Stimulated activated CD8-positive, alpha-beta memory T cell treated with anti-CD3 and anti-CD28 coated beads, Interleukin-12 subunit alpha, Interleukin-12 subunit beta, amount 100 ng/mL, for 1 hour (primary cell): Measurements from ENCODE around the gene SATB1.
"Not testable (repeated sequence)": the region's sequence is repeated elsewhere in the genome, so short reads cannot be mapped to it uniquely, and the experiment has no call there.

Source experiments
- DNase-seq: peaks from one replicate; pipeline ENCODE4 v3.0.0-alpha.2; 2020; ENCODE audit warnings: low read depth

The SATB1 gene

DNA sequence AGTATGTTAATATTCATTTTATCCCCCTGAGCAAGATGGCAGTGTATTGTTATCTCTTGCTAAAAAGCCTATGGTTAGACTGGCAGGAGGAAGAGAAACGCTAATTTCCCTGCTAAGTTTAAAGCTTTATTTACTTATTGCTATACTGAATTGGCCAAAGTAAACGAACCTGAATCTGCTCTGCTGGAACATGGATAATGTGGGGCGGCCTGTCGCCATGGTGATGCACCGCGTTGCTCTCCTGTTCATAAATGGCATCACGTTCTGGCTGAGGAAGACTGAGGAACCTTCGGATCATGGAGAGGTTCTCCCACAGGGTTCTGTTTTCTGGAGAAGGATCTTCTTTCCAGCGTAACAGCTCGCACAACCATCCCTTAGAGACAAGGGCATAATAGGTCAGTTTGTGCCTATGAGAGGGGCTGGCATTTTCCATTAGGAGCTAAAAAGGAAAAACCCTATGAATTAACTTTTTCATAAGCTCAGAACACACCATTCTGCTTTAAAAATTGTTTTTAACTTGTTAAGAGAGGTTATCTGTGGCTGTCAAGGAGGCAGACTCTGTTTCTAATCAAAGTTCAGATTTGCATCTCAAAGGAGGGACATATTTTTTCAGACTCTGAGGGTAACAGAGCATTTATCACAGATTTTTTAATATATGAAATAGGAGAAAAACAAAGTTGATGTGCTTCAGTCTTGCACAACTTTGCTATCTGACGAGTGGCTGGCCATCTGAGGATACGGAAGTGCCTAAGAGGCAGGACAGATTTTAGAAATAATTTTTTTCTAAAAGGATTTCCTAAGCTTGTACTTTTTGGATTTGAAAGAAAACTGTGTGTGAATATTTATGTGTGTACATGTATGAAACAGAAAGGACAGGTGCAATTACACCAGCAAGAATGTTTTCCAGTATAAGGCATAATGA, 73.1 kb downstream of the SATB1 start:
- DNase-seq, result no peak

DNA sequence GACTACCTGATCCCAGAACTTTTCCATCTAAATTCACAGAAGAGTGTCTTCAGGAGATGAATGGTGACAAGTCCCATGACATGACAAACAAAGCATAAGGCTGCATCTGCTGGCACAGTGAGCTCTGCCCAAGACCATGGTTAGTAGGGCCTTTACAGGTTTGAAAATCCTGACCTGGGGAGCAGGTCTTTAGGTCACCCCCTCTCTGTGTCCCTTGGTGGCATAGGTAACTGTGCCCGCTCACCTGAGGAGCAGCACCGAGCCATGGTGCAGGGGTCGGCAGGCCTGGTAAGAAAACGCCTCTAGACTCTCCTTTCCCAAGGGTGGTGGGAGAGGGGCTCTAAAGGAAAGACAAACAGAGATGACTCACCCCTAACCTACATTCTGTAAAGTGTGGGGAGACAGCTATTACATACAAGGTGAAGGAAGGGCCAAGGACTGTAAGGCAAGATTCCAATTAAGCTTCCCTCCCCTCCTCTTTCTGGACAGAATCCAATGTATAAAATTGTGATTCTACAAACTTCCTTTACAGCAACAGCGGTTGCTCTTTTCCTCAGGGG, 74.0 kb downstream of the SATB1 start:
- DNase-seq, result no peak

- no peak for DNase-seq
Measured at GRCh38 chr3:18349197-18349798, 75.8 kb downstream of the SATB1 start.

DNA sequence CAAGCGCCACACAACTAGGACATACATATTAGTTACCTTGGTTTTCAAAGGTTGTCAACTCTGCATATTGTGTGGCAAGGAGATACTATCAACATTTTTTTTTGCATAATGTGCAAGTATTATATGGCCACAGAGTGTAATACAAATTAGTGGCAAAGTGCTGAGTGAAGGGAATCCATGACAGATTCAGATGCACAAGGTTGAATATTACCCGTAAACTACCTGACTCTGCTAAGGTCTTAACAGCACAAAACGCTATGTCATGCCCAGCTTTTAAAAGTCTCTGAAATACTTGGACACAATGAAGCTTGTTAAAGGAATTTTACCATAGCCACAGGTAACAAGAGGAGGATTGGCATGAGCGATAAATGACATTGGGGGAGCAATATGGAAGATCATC, 79.0 kb downstream of the SATB1 start:
- DNase-seq, result no peak

DNA sequence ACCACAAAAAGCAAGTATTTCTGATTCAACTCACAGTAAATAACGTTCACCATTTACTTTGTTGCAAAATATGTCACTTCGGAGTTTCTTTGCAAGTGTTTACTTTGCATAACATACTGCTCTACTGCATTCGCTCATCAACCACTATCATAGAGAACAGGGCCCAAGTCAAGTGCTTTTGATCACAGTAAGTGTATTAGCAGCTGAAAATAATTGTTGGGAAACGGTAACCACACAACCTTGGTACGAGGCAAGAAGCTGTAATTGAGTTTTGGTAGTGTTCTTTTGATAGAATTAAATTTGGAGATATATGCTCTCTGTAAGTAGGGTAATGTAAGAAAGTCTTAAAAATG, 80.1 kb downstream of the SATB1 start:
- DNase-seq, result no peak

DNA sequence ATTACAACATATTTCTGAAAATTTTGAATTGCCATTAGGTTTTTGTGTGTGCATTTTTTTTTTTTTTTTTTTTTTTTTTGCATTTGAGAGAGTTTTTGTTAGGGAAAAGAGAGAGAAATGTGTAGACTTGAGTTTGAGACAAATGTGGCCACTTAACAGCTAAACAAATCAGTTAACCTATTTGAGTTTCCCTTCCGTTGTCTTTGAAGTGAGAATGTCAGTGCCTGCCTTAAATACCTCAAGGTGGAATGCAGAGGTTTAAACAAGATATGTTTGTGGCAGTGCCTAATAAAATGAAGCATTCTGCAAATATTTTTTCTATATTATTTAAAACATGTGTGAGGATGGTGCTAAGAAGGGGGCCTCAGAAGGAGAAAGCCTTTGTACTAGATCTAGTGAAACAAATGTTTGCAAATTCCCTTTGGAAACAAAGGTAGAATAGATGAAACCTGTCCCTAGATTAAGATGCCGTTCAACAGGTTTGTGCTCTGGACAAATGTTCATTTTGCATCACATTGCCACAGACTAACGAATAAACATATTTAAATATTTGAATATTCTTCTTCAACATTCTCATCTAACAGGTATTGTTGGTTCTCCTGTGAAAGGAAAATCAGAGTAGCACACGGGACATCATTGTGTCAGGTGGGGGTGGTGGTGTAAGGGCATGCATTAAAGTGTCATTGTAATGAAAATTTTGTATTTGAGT, 80.7 kb downstream of the SATB1 start:
- no peak for DNase-seq

GRCh38 chr3:18343809-18344208, 81.3 kb downstream of the SATB1 start:
- no peak for DNase-seq

- DNase-seq, result no peak
Measured at GRCh38 chr3:18338827-18339514, 86.2 kb downstream of the SATB1 start.

DNA sequence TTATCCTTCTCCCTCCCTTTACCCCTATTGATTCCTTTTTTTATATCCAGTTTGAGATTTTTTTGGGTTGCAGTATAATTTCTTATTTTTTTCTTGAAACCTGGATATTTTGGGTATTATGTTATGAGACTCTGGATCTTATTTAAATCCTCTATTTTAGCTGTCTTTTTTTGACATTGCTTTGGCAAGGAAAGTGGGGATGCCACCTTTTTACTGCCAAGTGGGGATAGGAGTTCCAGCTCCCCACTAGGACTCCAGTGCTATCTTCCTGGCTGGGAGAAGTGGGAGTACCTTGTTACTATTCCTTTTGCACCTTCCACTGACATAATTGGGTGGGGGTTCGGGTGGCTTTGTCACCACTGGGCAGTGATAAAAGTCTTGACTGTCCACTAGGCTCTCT, 87.9 kb downstream of the SATB1 start:
- no peak for DNase-seq

- no peak for DNase-seq
Measured at GRCh38 chr3:18334837-18335601, 90.1 kb downstream of the SATB1 start.

DNA sequence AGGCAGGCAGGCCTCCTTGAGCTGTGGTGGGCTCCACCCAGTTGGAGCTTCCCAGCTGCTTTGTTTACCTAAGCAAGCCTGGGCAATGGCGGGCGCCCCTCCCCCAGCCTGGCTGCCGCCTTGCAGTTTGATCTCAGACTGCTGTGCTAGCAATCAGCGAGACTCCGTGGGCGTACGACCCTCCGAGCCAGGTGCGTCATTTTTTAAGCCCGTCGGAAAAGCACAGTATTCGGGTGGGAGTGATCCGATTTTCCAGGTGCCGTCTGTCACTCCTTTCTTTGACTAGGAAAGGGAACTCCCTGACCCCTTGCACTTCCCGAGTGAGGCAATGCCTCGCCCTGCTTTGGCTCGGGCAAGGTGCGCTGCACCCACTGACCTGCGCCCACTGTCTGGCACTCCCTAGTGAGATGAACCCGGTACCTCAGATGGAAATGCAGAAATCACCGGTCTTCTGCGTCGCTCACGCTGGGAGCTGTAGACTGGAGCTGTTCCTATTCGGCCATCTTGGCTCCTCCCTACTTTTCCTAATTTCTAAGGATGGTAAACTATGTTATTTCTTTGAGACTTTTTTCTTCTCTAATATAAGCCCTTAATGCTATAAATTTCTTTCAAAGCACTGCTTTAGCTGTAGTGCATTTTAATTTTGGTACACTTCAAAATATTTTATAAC, 94.2 kb downstream of the SATB1 start:
- not testable (repeated sequence) for DNase-seq

DNA sequence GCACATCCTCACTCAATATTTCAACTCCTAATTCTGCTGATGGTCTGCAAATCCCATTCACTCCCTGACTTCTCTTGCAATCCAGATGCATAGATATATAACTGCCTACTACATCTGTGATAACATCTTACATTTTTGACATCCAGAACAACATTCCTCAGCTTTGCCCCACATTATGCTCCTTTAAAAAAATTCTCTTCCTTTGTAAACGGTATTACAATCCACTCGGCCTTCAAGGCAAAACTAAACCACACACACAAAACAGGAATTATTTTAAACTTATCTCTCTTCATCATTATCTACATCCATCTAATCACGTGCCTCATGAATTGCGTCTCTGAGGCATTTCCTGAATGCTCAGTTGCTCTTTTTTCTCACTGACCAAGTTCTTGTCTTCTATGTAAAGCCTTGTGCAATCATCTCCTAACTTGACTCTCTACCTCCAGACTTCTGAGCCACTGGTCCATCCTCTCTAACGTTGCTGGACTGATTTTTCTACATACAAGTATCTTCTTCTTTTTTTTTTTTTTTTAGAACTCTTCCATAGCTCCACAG, 117.0 kb downstream of the SATB1 start:
- DNase-seq, result no peak

DNA sequence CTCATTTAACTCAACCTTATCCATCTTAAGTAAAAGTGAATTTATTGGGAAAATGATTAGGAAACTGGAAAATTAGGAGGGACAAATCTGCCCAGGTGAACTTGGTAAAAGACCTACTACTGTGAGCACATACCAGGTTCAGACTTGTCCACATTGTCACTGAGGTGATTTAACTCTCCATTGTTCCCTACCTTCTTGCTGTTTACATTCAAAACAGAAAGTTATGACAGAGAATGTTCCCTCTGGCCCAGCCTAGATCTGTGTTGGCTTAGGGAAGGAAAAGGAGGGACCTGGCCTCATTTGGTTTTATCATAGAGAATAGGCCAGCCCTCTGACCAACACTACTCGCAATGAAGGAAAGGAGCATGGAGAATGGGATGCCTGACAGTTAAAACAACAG, 117.6 kb downstream of the SATB1 start:
- no peak for DNase-seq

GRCh38 chr3:18302517-18302916, 122.6 kb downstream of the SATB1 start:
- no peak for DNase-seq

DNA sequence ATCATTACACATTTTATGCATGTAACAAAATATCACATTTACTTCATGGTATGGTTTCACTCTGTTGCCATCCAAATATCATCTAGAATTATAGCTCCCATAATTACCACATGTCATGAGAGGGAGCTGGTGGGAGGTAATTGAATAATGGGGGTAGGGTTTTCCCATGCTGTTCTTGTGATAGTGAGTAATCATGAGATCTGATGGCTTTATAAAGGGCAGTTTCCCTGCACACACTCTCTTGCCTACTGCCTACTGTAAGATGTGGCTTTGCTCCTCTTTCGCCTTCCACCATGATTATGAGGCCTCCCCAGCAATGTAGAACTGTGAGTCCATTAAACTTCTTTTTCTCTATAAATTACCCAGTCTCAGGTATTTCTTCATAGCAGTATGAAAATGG, 123.4 kb downstream of the SATB1 start:
- DNase-seq, result no peak

DNA sequence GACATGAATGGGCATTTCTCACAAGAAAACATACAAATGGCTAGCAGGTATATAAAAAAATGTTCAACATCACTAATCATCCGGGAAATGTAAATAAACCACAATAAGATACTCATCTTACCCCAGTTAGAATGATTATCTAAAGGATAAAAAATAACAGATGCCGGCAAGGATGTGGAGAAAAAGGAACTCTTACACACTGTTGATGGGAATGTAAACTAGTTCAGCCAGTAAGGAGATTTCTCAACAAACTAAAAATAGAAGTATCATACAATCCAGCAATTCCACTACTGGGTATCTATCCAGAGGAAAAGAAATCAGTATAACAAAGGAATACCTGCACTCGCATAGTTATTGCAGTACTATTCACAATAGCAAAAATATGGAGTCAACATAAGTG, 124.2 kb downstream of the SATB1 start:
- no peak for DNase-seq

DNA sequence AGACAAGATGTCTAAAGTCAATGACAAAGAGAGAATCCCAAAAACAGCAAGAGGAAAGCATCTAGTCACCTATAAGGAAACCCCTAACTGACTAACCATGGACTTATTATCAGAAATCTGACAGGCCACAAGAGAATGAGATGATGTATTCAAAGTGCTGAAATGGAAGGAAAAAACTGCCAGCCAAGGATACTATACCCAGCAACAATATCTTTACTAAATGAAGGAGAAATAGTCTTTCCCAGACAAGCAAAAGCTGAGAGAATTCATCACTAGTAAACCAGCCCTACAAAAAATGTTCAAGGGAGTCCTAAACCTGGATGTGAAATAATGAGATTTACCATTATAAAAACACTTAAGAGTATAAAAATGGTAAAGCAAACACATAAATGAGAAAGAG, 128.0 kb downstream of the SATB1 start:
- DNase-seq, result no peak
